GM21423 (cell line): Measurements from ENCODE around the gene C11orf98.

Experiments used
- ATAC-seq: cut with Tn5 transposase; IDR thresholded peaks from one replicate; pipeline ENCODE4 v1.9.1; 2021; ENCODE audit warnings: mild to moderate bottlenecking, moderate library complexity; ENCODE audit not compliant: unreplicated experiment

The C11orf98 gene

GRCh38 chr11:62614275-62614674, 50.7 kb downstream of the C11orf98 start:
- ATAC-seq: no peak

- ATAC-seq: no peak
Observed at GRCh38 chr11:62613291-62613778, 51.7 kb downstream of the C11orf98 start.
